ENCODE data around the gene RCAN1.

GRCh38 chr21:34528131-34528561, 86.8 kb downstream of the RCAN1 start:
- no peak for TF ChIP-seq POLR2AphosphoS5 (IDR thresholded peaks at IDR 0.05; ENCODE audit: low read depth, low read length)
- TF ChIP-seq TAF1 (IDR thresholded peaks at IDR 0.05; ENCODE audit: low read depth, low read length), result no peak
- no peak for TF ChIP-seq POLR2A (IDR thresholded peaks at IDR 0.05; ENCODE audit: low read depth, low read length)

Measured in GM12891 (cell line).